GM18520 (cell line): Measurements from ENCODE around the gene ZNF81.
"Not testable (repeated sequence)": the region's sequence is repeated elsewhere in the genome, so short reads cannot be mapped to it uniquely, and the experiment has no call there.

ENCODE experiments used
- ATAC-seq: cut with Tn5 transposase; IDR thresholded peaks from one replicate; pipeline ENCODE4 v1.9.1; 2021; ENCODE audit not compliant: unreplicated experiment

The ZNF81 gene

DNA sequence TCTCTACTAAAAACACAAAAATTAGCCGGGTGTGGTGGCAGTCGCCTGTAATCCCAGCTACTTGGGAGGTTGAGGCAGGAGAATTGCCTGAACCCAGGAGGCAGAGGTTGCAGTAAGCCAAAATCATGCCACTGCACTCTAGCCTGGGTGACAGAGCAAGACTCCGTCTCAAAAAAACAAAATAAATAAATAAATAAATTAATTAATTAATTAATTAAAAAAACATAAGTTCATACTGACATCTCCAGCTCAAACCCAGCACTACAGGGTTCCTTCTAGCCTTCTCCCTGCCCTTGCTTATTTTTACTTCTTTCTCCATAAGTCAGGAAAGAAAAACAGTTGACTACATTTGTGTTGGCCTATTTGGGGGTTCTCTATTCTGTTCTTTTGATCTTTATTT lies 95.3 kb downstream of the ZNF81 start:
- ATAC-seq, result not testable (repeated sequence)

DNA sequence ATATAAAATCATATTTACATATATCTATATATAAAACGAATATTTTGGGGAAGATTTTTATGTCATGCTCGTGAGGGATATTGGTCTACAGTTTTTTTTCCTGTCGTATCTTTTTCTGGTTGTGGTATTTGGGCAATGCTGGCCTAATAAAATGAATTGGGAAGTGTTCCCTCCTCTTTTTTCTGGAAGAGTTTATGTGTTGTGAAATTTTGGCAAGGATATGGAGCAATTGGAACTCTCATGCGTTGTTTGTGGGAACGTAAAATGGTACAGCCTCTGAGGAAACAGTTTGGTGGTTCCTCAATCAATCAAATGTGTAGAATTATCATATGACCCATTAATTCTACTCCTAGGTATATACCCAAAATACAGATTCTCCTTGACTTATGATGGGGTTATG lies 97.2 kb downstream of the ZNF81 start:
- ATAC-seq, result no peak

DNA sequence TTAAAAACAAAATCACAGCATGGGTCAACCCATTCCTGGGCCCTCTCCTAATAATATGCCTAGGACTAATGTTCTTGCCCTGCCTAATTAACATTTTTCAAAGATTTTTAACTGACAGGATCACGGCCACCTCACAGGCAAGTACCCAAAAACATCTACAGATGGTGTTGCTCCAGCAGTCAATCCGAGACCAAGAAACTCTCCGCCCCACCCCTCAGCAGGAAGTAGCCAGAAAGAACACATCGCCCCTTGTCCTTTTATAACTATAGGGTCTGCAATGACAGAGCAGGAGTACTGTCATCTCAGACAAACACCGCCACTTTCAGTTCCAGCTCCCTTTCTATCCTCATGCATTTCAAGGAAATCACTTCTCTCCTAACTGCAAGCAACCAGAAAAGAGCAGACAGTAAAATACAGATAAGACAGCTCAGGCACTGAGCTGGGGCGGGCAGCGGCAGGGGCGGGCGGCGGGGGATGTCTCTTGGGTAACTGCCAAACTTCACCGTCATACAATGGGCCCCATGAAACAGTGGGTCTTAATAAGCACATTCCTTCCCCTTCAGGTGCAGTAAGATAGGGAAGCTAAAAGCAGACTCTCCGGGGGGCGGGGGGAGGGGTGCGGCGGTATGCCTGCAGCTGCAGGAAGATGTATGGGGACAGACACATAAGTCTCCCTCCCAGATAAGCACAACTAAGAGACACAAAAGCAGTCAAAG lies 99.7 kb downstream of the ZNF81 start:
- ATAC-seq, result no peak

DNA sequence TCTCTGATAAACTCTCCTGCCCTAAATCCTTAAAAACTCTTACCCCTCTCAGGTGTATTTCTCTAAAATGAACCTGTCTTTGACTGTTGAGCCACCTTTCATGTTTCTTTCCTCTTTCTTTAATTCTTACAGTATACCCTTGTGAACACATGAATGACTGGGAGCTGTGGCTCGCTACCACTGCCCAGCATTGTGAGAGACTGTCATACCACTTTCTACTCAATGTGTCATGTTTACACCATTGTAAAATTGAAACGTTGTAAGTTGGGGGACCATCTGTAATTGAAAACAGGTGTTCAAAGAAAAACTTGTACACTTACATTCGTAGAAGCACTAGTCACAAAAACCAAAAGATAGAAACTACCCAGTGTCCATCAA lies 100.2 kb downstream of the ZNF81 start:
- no peak for ATAC-seq

DNA sequence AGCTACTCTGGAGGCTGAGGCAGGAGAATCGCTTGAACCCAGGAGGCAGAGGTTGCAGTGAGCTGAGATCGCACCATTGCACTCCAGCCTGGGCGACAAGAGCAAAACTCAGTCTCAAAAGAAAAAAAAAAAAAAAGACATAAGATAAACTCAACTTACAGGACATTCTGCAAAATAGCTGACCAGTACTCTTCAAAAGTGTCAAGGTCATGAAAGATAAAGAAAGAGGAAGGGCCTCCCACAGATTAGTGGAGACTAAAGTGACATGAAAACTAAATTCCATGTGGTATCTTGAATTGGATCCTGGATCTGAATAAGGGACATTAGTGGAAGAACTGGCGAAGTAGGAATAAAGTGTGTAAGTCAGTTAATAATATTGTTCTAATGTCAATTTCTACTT lies 103.7 kb downstream of the ZNF81 start:
- no peak for ATAC-seq

DNA sequence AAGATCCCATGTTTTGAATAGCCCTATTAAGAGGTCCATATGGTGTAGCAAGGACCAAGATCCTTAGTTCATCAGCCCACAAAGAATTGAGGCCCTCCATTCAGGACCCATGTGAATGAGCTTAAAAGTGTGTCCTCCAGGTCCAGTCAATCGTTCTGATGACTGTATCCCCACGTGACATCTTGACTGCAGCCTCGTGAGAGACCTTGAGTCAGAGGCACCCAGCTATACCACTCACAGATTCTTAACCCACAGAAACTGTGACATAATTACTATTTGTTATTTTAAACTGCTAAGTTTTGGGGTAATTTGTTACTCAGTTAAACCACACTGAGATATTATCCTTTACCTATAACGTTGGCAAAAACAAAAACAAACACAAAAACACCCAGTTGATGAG lies 104.7 kb downstream of the ZNF81 start:
- no peak for ATAC-seq

DNA sequence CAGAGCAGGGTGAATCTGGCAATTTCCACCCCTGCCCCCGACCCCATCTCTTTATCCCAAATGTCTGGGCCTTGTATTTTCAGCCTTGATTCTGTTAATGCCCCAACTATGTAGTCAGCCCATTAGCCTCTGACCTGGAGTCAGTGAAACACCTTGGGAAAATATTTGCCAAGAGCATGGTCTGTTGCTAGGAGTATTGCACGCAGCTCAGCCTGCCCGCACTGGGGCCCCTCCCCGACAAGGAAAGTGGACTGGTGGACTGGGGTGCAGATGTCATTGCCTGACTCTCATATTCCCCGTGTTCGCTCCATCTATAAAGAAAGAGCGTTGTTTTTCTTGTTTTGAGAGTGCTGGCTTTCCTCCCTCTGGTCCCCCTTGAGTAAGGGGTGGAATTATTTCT lies 118.6 kb downstream of the ZNF81 start:
- not testable (repeated sequence) for ATAC-seq

DNA sequence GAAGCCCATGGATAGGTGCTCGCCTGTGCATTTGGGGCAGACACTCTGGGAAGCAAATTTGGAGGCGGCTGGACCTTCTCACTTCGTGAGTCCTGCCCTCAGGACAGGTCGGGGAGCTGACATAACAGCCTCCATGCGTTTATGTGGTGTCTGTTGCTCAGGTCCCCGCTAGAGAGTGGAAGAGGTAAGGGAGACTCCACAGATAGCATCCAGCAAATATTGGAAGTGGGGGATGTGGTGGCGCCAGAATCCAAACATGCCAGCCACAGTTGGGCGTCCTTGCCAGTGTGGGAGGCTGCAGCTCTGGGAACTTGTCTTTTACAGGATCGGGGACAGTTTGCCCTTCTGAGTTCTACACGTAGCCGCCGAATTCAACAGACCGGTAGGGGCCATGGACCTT lies 119.3 kb downstream of the ZNF81 start:
- ATAC-seq, result no peak

DNA sequence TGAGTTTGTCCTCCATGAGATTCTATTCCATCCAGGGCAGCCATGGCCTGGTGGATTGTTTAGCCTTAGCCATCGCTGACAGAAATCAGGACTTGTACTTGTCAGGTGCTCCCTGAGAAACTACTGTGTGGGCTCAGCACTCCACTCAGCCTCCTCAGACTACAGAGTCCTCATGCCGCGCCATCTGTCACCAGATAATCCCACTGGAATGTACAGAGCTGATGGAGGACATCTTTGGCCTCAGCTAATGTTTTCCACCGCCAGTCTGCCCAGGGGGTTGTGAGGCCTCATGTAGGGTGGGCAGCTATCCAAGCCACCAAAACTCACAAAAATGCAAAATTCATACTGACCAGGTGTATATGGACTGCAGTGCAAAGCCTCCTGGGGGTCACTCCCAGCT lies 121.5 kb downstream of the ZNF81 start:
- ATAC-seq, result not testable (repeated sequence)

DNA sequence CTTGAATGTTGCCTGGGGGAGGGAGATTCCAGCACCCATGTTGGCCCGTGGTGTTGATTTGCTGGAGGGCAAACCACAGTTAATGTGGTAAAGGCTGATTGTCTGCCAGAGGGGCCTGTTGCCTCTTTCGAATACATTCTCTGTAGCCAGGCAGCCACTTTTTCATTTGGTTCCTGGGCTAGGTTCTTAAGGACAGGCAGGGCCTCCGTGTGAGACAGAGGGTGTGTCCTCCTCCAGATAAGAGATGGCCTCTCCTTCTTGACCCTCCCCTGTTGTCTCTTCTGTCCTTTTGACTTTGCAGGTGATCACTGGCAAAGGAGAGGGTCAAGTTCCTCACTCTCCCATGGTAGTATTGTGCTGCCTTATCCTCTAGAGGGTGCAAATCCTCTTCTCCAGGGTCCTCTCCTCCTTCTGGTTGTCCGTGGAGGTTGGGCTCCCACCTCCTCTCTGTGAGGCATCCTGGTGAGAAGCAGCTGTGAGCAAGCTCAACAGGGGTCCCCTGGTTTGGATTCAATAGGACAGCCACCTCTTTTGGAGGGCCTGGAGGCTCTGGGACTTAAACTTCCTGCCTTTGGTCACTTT lies 122.2 kb downstream of the ZNF81 start:
- no peak for ATAC-seq

DNA sequence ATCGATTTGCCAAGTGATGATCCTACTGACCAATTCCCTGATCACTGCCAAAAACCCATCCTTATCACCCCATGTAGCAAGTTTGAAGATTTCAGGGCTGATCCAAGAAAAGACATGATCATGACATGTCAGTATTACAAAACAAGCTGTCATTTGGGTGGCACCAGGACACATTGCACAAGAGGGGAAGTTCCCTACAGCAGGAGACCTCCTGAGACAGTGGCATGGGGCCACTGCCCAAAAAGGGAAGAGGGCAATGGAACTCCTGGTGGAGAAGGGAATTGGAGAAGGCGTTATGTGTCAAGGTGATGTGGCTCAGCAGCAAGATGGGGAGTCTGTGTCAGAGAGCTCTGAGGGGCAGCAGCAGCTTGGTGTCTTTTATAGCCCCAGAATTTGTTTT lies 123.7 kb downstream of the ZNF81 start:
- ATAC-seq, result no peak

DNA sequence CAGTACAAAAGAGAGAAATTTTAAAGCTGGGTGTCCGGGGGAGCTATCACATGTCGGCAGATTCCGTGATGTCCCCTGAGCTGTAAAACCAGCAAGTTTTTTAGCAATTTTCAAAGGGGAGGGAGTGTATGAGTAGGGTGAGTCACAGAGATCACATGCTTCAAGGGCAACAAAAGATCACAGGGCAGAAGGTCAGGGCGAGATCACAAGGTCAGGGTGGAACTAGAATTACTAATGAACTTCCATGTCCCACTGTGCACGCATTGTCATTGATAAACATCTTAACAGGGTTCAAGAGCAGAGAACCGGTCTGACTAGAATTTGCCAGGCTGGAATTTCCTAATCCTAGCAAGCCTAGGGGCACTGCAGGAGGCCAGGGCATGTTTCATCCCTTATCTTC lies 125.1 kb downstream of the ZNF81 start:
- ATAC-seq, result not testable (repeated sequence)

DNA sequence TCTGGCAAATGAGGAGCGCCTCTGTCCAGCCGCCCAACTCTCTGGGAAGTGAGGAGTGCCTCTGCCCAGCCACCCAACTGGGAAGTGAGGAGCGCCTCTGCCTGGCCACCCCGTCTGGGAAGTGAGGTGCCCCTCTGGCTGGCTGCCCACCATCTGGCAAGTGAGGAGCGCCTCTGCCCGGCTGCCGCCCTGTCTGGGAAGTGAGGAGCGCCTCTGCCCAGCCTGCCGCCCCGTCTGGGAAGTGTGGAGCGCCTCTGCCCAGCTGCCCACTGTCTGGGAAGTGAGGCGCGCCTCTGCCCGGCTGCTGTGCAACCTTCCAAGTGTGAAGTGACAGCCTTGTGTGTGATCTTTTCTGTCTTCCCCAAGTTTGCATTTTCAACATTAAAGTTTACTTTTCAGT lies 128.8 kb downstream of the ZNF81 start:
- ATAC-seq, result not testable (repeated sequence)
